ENCODE results near the gene GTPBP2. TPM values are rescaled to one million over a fixed set of nuclear protein-coding genes. Genes with fewer than 3 reads are reported as not detected.
"Not testable (repeated sequence)": the region's sequence is repeated elsewhere in the genome, so short reads cannot be mapped to it uniquely, and the experiment has no call there.

GTPBP2 gene
- total and polyA plus RNA-seq, 10 donors = 29.6 to 100 (median 59.9) TPM

- Histone ChIP-seq H3K9me3 (peaks cover 0 to 9% (median 0%) of the 10 kb centered on the region in 8 donors), H3K4me3 (no peak overlapping the region), H3K27ac (no peak overlapping the region), H3K4me1 (peaks cover 11 to 37% (median 23%) of the 10 kb centered on the region in 6 donors), H3K27me3 (replicated peaks in 1 of 7) (peaks cover 0 to 5% (median 0%) of the 10 kb centered on the region in 7 donors), H3K36me3 (peaks cover 0 to 15% (median 2%) of the 10 kb centered on the region in 6 donors)
- no peak for DNase-seq
- TF ChIP-seq CTCF (IDR thresholded peaks at IDR 0.05 in 8 of 11, conservative IDR thresholded peaks at IDR 0.05 in 3 of 11) = no peak
- no peak for TF ChIP-seq POLR2AphosphoS5 (IDR thresholded peaks at IDR 0.05)
- TF ChIP-seq POLR2A (IDR thresholded peaks at IDR 0.05) = no peak
- intact Hi-C loops (cut with DNase I; ENCODE audit: low total_unique reads) = loop anchor here (5.0 to 10.0 kb wide), 2 partner anchors 89 to 412 kb away; no protein-coding TSS in a partner anchor
- WGBS, 5 donors = 86 to 100% (median 93%) methylated on average over 1 of the region's 1 CpG
Observed at GRCh38 chr6:43665376-43665775, 36.3 kb upstream of the GTPBP2 start.

DNA sequence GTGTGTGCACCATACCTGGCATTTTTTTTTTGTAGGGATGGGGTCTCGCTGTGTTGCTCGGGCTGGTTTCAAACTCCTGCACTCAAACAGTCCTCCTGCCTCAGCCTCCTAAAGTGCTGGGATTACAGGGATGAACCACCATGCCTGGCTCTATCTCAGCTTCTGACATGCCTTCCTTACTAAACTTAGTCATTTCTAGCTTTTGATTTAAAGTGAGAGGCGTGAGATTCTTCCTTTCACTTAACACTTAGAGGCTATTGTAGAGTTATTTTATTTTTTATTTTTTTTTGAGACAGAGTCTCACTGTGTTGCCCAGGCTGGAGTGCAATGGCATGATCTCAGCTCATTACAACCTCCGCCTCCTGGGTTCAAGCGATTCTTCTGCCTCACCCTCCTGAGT lies 33.9 kb upstream of the GTPBP2 start:
- 84 to 91% (median 87%) methylated on average over 5 of the region's 5 CpGs for WGBS, 5 donors
- H3K4me1 ChIP-seq = peaks cover 6 to 13% (median 12%) of the 10 kb centered on the region in 6 donors
- not testable (repeated sequence) for H3K27ac ChIP-seq; H3K9me3 ChIP-seq; DNase-seq; H3K27me3 ChIP-seq (replicated peaks in 1 of 7); H3K4me3 ChIP-seq; H3K36me3 ChIP-seq
- intact Hi-C loops (cut with DNase I; ENCODE audit: low total_unique reads) = loop anchor here (10.0 kb wide), 1 partner anchor 92 kb away; no protein-coding TSS in a partner anchor

GRCh38 chr6:43658161-43658560 lies 29.1 kb upstream of the GTPBP2 start:
- DNase-seq = no peak
- Histone ChIP-seq H3K4me3 (no peak overlapping the region), H3K4me1 (no peaks in the 10 kb centered on the region), H3K36me3 (no peaks in the 10 kb centered on the region), H3K9me3 (peaks cover 0 to 9% (median 0%) of the 10 kb centered on the region in 8 donors), H3K27ac (no peak overlapping the region), H3K27me3 (replicated peaks in 1 of 7) (peaks cover 0 to 3% (median 0%) of the 10 kb centered on the region in 7 donors)
- WGBS, 5 donors = 84 to 96% (median 89%) methylated on average over 9 of the region's 9 CpGs
- no peak for TF ChIP-seq POLR2A (IDR thresholded peaks at IDR 0.05)
- no peak for TF ChIP-seq POLR2AphosphoS5 (IDR thresholded peaks at IDR 0.05)
- no peak for TF ChIP-seq CTCF (IDR thresholded peaks at IDR 0.05 in 8 of 11, conservative IDR thresholded peaks at IDR 0.05 in 3 of 11)
- intact Hi-C loops (cut with DNase I; ENCODE audit: low total_unique reads) = no loop called here

DNA sequence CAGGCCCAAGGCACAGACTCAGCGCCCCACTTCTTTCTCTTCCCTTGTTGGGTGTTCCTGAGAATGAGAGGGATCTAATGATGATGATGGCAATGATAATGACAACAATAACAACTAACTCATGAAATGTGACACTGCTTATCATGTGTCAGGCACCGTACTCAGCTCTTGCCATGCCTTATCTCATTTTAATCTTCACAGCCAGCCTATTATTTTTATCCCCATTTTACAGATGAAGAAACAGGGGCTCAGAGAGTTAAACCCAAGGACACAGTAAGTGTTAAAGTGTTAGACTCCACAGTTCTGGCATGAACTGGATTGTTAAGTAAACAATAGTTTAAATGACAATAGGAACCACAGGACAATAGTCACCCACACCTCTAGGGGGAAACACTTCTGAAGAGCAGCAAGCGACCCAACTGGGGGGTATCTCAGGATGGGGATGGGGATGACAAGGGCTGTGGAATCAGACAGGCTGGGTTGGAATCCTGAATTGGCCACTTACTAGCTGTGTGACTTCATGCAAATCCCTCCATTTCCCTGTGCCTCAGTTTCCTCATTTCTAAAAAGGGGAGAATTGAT lies 28.2 kb upstream of the GTPBP2 start:
- DNase-seq = no peak
- Histone ChIP-seq H3K4me3 (no peak overlapping the region), H3K27me3 (replicated peaks in 1 of 7) (peaks cover 0 to 3% (median 0%) of the 10 kb centered on the region in 7 donors), H3K27ac (no peak overlapping the region), H3K36me3 (no peaks in the 10 kb centered on the region), H3K9me3 (peaks cover 0 to 9% (median 0%) of the 10 kb centered on the region in 8 donors), H3K4me1 (no peaks in the 10 kb centered on the region)
- TF ChIP-seq POLR2AphosphoS5 (IDR thresholded peaks at IDR 0.05) = no peak
- no peak for TF ChIP-seq CTCF (IDR thresholded peaks at IDR 0.05 in 8 of 11, conservative IDR thresholded peaks at IDR 0.05 in 3 of 11)
- TF ChIP-seq POLR2A (IDR thresholded peaks at IDR 0.05) = no peak
- intact Hi-C loops (cut with DNase I; ENCODE audit: low total_unique reads) = no loop called here
- 80 to 97% (median 88%) methylated on average over 3 of the region's 3 CpGs for WGBS, 5 donors

DNA sequence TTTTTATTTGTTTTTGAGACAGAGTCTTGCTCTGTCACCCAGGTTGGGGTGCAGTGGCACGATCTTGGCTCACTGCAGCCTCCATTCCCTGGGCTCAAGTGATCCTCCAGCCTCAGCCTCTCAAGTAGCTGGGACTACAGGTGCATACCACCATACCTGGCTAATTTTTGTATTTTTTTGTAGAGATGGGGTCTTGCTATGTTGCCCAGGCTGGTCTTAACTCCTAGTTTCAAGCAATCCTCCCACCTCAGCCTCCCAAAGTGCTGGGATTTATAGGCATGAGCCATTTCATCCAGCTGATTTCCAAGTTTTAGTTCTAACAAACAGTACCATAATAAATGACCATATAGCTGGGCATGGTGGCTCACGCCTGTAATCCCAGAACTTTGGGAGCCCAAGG lies 23.8 kb upstream of the GTPBP2 start:
- DNase-seq; H3K9me3 ChIP-seq; H3K27ac ChIP-seq; H3K4me3 ChIP-seq; intact Hi-C loops (cut with DNase I; ENCODE audit: low total_unique reads); H3K27me3 ChIP-seq (replicated peaks in 1 of 7); H3K36me3 ChIP-seq; H3K4me1 ChIP-seq: not testable (repeated sequence)
- 88 to 100% (median 93%) methylated on average over 2 of the region's 2 CpGs for WGBS, 5 donors
